ENCODE measurements around the gene VPS35.

The VPS35 gene

DNA sequence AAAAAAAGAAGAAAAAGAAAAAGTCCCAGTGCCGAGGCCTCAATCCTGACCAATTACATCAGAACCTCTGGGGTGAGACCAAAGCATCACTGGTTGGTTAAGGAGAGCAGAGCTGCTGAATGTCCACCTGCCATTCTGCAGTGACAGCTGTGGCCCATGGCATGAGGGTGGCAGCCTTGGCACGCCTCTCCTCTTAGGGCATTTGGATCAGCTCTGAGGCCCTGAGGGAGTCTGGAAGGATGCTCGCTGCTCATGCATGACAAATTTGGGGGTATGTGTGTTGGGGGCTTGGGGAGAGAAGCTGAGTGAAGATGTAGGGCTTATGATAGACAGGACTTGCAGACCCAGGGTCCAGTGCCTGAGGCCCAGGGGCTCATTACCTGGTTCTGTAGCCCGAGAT is 32.9 kb upstream of the VPS35 start:
- H3K4me2 ChIP-seq (ENCODE audit: low read depth, low read length, poor library complexity, severe bottlenecking), result no peak overlapping the region
- no peak overlapping the region for H3K9ac ChIP-seq (ENCODE audit: low read depth, low read length, poor library complexity, severe bottlenecking)
- H3K79me2 ChIP-seq (ENCODE audit: insufficient read depth, low read length), result no peaks in the 10 kb centered on the region

DNA sequence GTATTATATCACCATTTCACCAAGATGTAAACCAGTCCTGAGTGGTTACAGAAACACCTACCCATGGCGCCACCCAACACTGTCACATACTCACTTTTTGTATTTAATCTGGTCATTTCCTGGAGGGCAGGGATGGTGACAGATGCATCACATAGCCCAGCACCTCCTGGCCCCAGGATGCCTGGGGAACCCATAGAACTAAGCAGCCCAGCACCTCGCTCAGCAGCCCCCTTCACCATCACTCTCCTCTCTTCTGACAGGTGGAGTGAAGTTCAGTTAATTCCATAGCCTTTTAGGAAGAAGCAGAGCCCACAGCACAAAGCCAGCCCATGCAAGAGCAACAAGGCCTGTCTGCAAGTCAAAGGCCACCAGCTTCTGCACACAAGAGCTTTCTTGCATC is 31.6 kb upstream of the VPS35 start:
- Histone ChIP-seq H3K9me3 (ENCODE audit: insufficient read depth, low read depth, low read length) (no peaks in the 10 kb centered on the region), H3K4me2 (ENCODE audit: low read depth, low read length, poor library complexity, severe bottlenecking) (no peak overlapping the region), H3K4me1 (ENCODE audit: insufficient read depth, low read length, poor library complexity, severe bottlenecking) (no peaks in the 10 kb centered on the region), H3K79me2 (ENCODE audit: insufficient read depth, low read length) (no peaks in the 10 kb centered on the region), H3K36me3 (ENCODE audit: insufficient read depth, low read length) (no peaks in the 10 kb centered on the region), H3K9ac (ENCODE audit: low read depth, low read length, poor library complexity, severe bottlenecking) (no peak overlapping the region), H3K9me2 (replicated peaks; ENCODE audit: low read depth, low read length) (no peaks in the 10 kb centered on the region), H3F3A (ENCODE audit: low read depth) (no peaks in the 10 kb centered on the region), H2AFZ (ENCODE audit: low read length) (no peak overlapping the region), H3K27me3 (ENCODE audit: insufficient read depth, low read length, poor library complexity, severe bottlenecking) (no peaks in the 10 kb centered on the region), H3K4me3 (ENCODE audit: low read length, poor library complexity, severe bottlenecking) (no peak overlapping the region), H4K20me1 (ENCODE audit: insufficient read depth, low read length, poor library complexity, severe bottlenecking) (no peaks in the 10 kb centered on the region)
- no peak for TF ChIP-seq EZH2phosphoT487 (IDR thresholded peaks at IDR 0.05; ENCODE audit: borderline replicate concordance)
- TF ChIP-seq, protein P1, sequence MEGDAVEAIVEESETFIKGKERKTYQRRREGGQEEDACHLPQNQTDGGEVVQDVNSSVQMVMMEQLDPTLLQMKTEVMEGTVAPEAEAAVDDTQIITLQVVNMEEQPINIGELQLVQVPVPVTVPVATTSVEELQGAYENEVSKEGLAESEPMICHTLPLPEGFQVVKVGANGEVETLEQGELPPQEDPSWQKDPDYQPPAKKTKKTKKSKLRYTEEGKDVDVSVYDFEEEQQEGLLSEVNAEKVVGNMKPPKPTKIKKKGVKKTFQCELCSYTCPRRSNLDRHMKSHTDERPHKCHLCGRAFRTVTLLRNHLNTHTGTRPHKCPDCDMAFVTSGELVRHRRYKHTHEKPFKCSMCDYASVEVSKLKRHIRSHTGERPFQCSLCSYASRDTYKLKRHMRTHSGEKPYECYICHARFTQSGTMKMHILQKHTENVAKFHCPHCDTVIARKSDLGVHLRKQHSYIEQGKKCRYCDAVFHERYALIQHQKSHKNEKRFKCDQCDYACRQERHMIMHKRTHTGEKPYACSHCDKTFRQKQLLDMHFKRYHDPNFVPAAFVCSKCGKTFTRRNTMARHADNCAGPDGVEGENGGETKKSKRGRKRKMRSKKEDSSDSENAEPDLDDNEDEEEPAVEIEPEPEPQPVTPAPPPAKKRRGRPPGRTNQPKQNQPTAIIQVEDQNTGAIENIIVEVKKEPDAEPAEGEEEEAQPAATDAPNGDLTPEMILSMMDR (conservative IDR thresholded peaks at IDR 0.05; ENCODE audit: low read length), result no peak

More for the DNA sequence above, 32.9 kb upstream of the VPS35 start:
- H2AFZ ChIP-seq (ENCODE audit: low read length), result no peak overlapping the region
- no peaks in the 10 kb centered on the region for H3K9me3 ChIP-seq (ENCODE audit: insufficient read depth, low read depth, low read length)
- H4K20me1 ChIP-seq (ENCODE audit: insufficient read depth, low read length, poor library complexity, severe bottlenecking), result no peaks in the 10 kb centered on the region
- no peak overlapping the region for H3K4me3 ChIP-seq (ENCODE audit: low read length, poor library complexity, severe bottlenecking)
- no peaks in the 10 kb centered on the region for H3K36me3 ChIP-seq (ENCODE audit: insufficient read depth, low read length)
- no peaks in the 10 kb centered on the region for H3K27me3 ChIP-seq (ENCODE audit: insufficient read depth, low read length, poor library complexity, severe bottlenecking)
- TF ChIP-seq, protein P1 (conservative IDR thresholded peaks at IDR 0.05; ENCODE audit: low read length), result no peak
- no peak for TF ChIP-seq EZH2phosphoT487 (IDR thresholded peaks at IDR 0.05; ENCODE audit: borderline replicate concordance)
- no peaks in the 10 kb centered on the region for H3K4me1 ChIP-seq (ENCODE audit: insufficient read depth, low read length, poor library complexity, severe bottlenecking)
- H3K9me2 ChIP-seq (replicated peaks; ENCODE audit: low read depth, low read length), result no peaks in the 10 kb centered on the region
- no peaks in the 10 kb centered on the region for H3F3A ChIP-seq (ENCODE audit: low read depth)

DNA sequence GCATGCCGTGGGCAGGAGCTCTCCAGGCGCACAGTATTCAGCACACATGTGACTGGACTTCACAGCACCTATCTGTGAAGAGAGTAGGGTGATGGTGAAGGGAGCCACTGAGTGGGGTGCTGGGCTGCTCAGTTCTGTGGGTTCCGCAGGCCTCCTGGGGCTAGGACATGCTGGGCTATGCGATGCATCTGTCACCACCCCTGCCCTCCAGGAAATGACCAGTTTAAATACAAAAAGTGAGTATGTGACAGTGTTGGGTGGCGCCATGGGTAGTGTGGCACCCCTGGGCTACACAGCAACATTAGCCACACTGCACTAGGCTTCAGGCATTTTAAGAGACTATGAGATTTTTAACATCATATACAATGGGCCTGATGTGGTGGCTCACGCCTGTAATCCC is 30.6 kb upstream of the VPS35 start:
- H3K9ac ChIP-seq (ENCODE audit: low read depth, low read length, poor library complexity, severe bottlenecking), result no peak overlapping the region
- H3K36me3 ChIP-seq (ENCODE audit: insufficient read depth, low read length), result no peaks in the 10 kb centered on the region
- H3K79me2 ChIP-seq (ENCODE audit: insufficient read depth, low read length), result no peaks in the 10 kb centered on the region
- no peaks in the 10 kb centered on the region for H3K9me3 ChIP-seq (ENCODE audit: insufficient read depth, low read depth, low read length)
- H2AFZ ChIP-seq (ENCODE audit: low read length), result no peak overlapping the region
- no peaks in the 10 kb centered on the region for H3K27me3 ChIP-seq (ENCODE audit: insufficient read depth, low read length, poor library complexity, severe bottlenecking)
- no peaks in the 10 kb centered on the region for H3F3A ChIP-seq (ENCODE audit: low read depth)
- TF ChIP-seq, protein P1 (conservative IDR thresholded peaks at IDR 0.05; ENCODE audit: low read length), result no peak
- TF ChIP-seq EZH2phosphoT487 (IDR thresholded peaks at IDR 0.05; ENCODE audit: borderline replicate concordance), result no peak
- no peaks in the 10 kb centered on the region for H3K9me2 ChIP-seq (replicated peaks; ENCODE audit: low read depth, low read length)
- no peaks in the 10 kb centered on the region for H3K4me1 ChIP-seq (ENCODE audit: insufficient read depth, low read length, poor library complexity, severe bottlenecking)
- no peak overlapping the region for H3K4me2 ChIP-seq (ENCODE audit: low read depth, low read length, poor library complexity, severe bottlenecking)
- no peak overlapping the region for H3K4me3 ChIP-seq (ENCODE audit: low read length, poor library complexity, severe bottlenecking)
- no peaks in the 10 kb centered on the region for H4K20me1 ChIP-seq (ENCODE audit: insufficient read depth, low read length, poor library complexity, severe bottlenecking)

All from Loucy (cell line).